DOHH2 (cell line): Measurements from ENCODE around the gene OTOP3.

Source experiments
- EZH2phosphoT487 ChIP-seq: fragments of 200-600 bp; sonication (generic); IDR thresholded peaks from 2 replicates; pipeline ENCODE4 v1.6.1; 2017; ENCODE audit warnings: borderline replicate concordance, mild to moderate bottlenecking, antibody characterized with exemption, low read length, moderate library complexity, mixed read lengths
- TF ChIP-seq, protein P1 (sequence below): fragments of 200-600 bp; sonication (generic); IDR thresholded peaks from one replicate; pipeline ENCODE4 v1.5.1; 2014; ENCODE audit warnings: antibody characterized with exemption, mild to moderate bottlenecking, low read depth, low read length; ENCODE audit not compliant: poor library complexity, severe bottlenecking

DNA sequence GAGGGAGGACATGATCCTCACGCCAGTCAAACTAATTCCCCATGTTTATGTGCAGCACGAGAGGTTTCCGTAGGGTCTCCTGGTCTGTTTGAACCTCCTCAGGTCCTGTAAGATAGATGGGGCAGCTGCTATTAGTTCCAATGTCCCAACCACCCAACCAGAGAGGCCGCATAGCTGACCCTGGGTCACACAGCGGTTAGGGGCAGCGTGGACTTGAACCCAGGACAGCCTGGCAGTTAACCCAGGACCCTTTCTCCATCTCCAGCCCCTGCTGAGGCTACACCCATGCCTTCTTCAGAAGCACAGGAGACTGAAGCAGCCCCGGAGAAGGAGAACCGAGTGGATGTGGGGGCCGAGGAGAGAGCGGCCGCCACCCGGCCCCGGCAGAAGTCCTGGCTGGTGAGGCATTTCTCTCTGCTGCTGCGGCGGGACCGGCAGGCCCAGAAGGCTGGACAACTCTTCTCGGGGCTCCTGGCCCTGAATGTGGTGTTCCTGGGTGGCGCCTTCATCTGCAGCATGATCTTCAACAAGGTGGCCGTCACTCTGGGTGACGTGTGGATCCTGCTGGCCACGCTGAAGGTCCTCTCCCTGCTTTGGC, 5.5 kb downstream of the OTOP3 start:
- TF ChIP-seq EZH2phosphoT487 = no peak
- TF ChIP-seq, protein P1, sequence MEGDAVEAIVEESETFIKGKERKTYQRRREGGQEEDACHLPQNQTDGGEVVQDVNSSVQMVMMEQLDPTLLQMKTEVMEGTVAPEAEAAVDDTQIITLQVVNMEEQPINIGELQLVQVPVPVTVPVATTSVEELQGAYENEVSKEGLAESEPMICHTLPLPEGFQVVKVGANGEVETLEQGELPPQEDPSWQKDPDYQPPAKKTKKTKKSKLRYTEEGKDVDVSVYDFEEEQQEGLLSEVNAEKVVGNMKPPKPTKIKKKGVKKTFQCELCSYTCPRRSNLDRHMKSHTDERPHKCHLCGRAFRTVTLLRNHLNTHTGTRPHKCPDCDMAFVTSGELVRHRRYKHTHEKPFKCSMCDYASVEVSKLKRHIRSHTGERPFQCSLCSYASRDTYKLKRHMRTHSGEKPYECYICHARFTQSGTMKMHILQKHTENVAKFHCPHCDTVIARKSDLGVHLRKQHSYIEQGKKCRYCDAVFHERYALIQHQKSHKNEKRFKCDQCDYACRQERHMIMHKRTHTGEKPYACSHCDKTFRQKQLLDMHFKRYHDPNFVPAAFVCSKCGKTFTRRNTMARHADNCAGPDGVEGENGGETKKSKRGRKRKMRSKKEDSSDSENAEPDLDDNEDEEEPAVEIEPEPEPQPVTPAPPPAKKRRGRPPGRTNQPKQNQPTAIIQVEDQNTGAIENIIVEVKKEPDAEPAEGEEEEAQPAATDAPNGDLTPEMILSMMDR = no peak
